GM18498 (cell line): Measurements from ENCODE around the gene ADGRD1.

Experiments
- ATAC-seq: cut with Tn5 transposase; IDR thresholded peaks from one replicate; pipeline ENCODE4 v1.9.1; 2021; ENCODE audit warnings: mild to moderate bottlenecking, moderate library complexity; ENCODE audit not compliant: unreplicated experiment

Gene ADGRD1

GRCh38 chr12:131130311-131130911 is 176.7 kb downstream of the ADGRD1 start:
- ATAC-seq, result no peak

- ATAC-seq, result no peak
These were observed 177.5 kb downstream of the ADGRD1 start for GRCh38 chr12:131131077-131131807.

- no peak for ATAC-seq
These were observed 178.1 kb downstream of the ADGRD1 start for GRCh38 chr12:131131808-131132117.

GRCh38 chr12:131132118-131132892 is 178.6 kb downstream of the ADGRD1 start:
- ATAC-seq, result peak; percentile 72

- ATAC-seq, result no peak
These were observed 179.6 kb downstream of the ADGRD1 start for GRCh38 chr12:131133015-131133905.

GRCh38 chr12:131133994-131134393 is 180.3 kb downstream of the ADGRD1 start:
- no peak for ATAC-seq

- ATAC-seq, result no peak
These were observed 181.0 kb downstream of the ADGRD1 start for GRCh38 chr12:131134523-131135310.

GRCh38 chr12:131135311-131135785 is 181.6 kb downstream of the ADGRD1 start:
- ATAC-seq, result no peak

- no peak for ATAC-seq
These were observed 182.3 kb downstream of the ADGRD1 start for GRCh38 chr12:131135786-131136538.

GRCh38 chr12:131136539-131136872 is 182.8 kb downstream of the ADGRD1 start:
- ATAC-seq, result no peak

- ATAC-seq, result no peak
These were observed 183.5 kb downstream of the ADGRD1 start for GRCh38 chr12:131137009-131137835.

GRCh38 chr12:131137836-131138637 is 184.3 kb downstream of the ADGRD1 start:
- ATAC-seq, result no peak

- ATAC-seq, result no peak
These were observed 185.1 kb downstream of the ADGRD1 start for GRCh38 chr12:131138638-131139362.

- ATAC-seq, result no peak
These were observed 185.8 kb downstream of the ADGRD1 start for GRCh38 chr12:131139363-131140068.

GRCh38 chr12:131140069-131140435 is 186.3 kb downstream of the ADGRD1 start:
- no peak for ATAC-seq

- no peak for ATAC-seq
These were observed 187.0 kb downstream of the ADGRD1 start for GRCh38 chr12:131140697-131141096.

GRCh38 chr12:131141514-131141913 is 187.8 kb downstream of the ADGRD1 start:
- no peak for ATAC-seq
